GM12878 (cell line): ENCODE results near the gene UBXN10.

Experiments
- ATF3 ChIP-seq: IDR thresholded peaks from 2 replicates; pipeline ENCODE4 v1.6.1; 2011; ENCODE audit warnings: low read depth, mild to moderate bottlenecking, low read length, moderate library complexity, borderline replicate concordance; ENCODE audit errors: extremely low read depth
- CHD4 ChIP-seq: fragments of 200-600 bp; sonication (generic); IDR thresholded peaks from 2 replicates; pipeline ENCODE4 v1.6.1; 2016; ENCODE audit warnings: mild to moderate bottlenecking
- CREM ChIP-seq: IDR thresholded peaks from 2 replicates; pipeline ENCODE4 v1.6.1; 2014; ENCODE audit warnings: antibody characterized with exemption, low read depth
- CTCF ChIP-seq, 3 experiments: IDR thresholded peaks in 2 of 3; conservative IDR thresholded peaks in 1 of 3; 2 replicates each; pipeline ENCODE4 v1.5.1; 2011; ENCODE audit warnings: low read depth in 3 of 3, low read length in 3 of 3, mild to moderate bottlenecking in 3 of 3, control low read depth in 2 of 3, moderate library complexity in 2 of 3, inconsistent platforms in 1 of 3, mixed read lengths in 1 of 3; ENCODE audit not compliant: control insufficient read depth in 2 of 3, insufficient read depth in 1 of 3; ENCODE audit errors: extremely low read depth in 1 of 3
- EP300 ChIP-seq, 2 experiments: fragments of 150-350 bp in 1 of 2; IDR thresholded peaks; 2 replicates each; pipeline ENCODE4 v1.6.1; 2011 to 2012; ENCODE audit warnings: low read depth in 2 of 2, low read length in 2 of 2, borderline replicate concordance in 1 of 2, improper control_type of control experiment in 1 of 2, inconsistent platforms in 1 of 2; ENCODE audit not compliant: control insufficient read depth in 1 of 2
- IKZF1 ChIP-seq: fragments of 450-650 bp; conservative IDR thresholded peaks from 2 replicates; pipeline ENCODE4 v1.6.1; 2017; ENCODE audit warnings: antibody characterized with exemption, mild to moderate bottlenecking
- LARP7 ChIP-seq: fragments of 450-650 bp; IDR thresholded peaks from 2 replicates; pipeline ENCODE4 v1.6.1; 2017; ENCODE audit warnings: mild to moderate bottlenecking
- MYC ChIP-seq: IDR thresholded peaks from 2 replicates; pipeline ENCODE4 v1.6.1; 2011; ENCODE audit warnings: mild to moderate bottlenecking, low read length, moderate library complexity, inconsistent platforms; ENCODE audit not compliant: insufficient read depth, insufficient replicate concordance, insufficient read length, severe bottlenecking
- PAX5 ChIP-seq: IDR thresholded peaks from 2 replicates; pipeline ENCODE4 v1.6.1; 2011; ENCODE audit warnings: low read depth, low read length, borderline replicate concordance
- POLR2A ChIP-seq: IDR thresholded peaks from 2 replicates; pipeline ENCODE4 v1.6.1; 2011; ENCODE audit warnings: low read depth, mild to moderate bottlenecking, low read length
- POLR2AphosphoS2 ChIP-seq: IDR thresholded peaks from 2 replicates; pipeline ENCODE4 v1.6.1; 2011; ENCODE audit warnings: low read depth, mild to moderate bottlenecking, low read length, improper control_type of control experiment, moderate library complexity
- RAD21 ChIP-seq: IDR thresholded peaks from 2 replicates; pipeline ENCODE4 v1.6.1; 2011; ENCODE audit warnings: mild to moderate bottlenecking, low read depth, low read length, moderate library complexity; ENCODE audit not compliant: insufficient read depth
- SP1 ChIP-seq: IDR thresholded peaks from one replicate; pipeline ENCODE4 v1.6.1; 2011; ENCODE audit warnings: low read depth, low read length

GRCh38 chr1:20150969-20151368 lies 34.9 kb upstream of the UBXN10 start:
- TF ChIP-seq CTCF (IDR thresholded peaks at IDR 0.05 in 2 of 3, conservative IDR thresholded peaks at IDR 0.05 in 1 of 3; ENCODE audit: control insufficient read depth in 2 of 3, extremely low read depth in 1 of 3, insufficient read depth in 1 of 3, low read depth in 3 of 3, low read length in 3 of 3) (no peak), EP300 (IDR thresholded peaks at IDR 0.05; ENCODE audit: borderline replicate concordance in 1 of 2, control insufficient read depth in 1 of 2, low read depth in 2 of 2, low read length in 2 of 2) (no peak), SP1 (no peak), POLR2A (no peak), POLR2AphosphoS2 (no peak), RAD21 (no peak), IKZF1 (no peak), ATF3 (no peak), CHD4 (no peak), LARP7 (no peak), PAX5 (no peak), MYC (no peak), CREM (no peak)
